AG04450 (cell line): ENCODE results near the gene SET. TPM values are rescaled to one million over a fixed set of nuclear protein-coding genes. Genes with fewer than 3 reads are reported as not detected.
A peak's percentile ranks its signal among the peaks of the same experiment; 100 is the strongest.

Experiments
- CTCF ChIA-PET: fragments of 300-600, 350-600 bp; formaldehyde crosslinking; extraction: SDS; loops from one replicate; lab custom pipeline; 2022; ENCODE audit warnings: antibody characterized with exemption, inconsistent platforms; lab: Charles Lee
- POLR2A ChIA-PET: fragments of 350-600 bp; formaldehyde crosslinking; extraction: SDS; loops from one replicate; lab custom pipeline; 2021; ENCODE audit warnings: antibody characterized with exemption, inconsistent platforms; lab: Yijun Ruan, JAX
- DNase-seq: peaks from one replicate; pipeline ENCODE4 v3.0.0-alpha.2; 2011; ENCODE audit warnings: low read depth, low spot score
- H3K27ac ChIP-seq: one replicate; pipeline ENCODE4 v1.5.1; 2012; ENCODE audit warnings: low read depth, low read length, control low read depth
- H3K27me3 ChIP-seq: one replicate; pipeline ENCODE4 v1.6.0; 2012; ENCODE audit warnings: low read length; ENCODE audit not compliant: control insufficient read depth, insufficient read depth
- H3K4me3 ChIP-seq: 2 replicates; pipeline ENCODE4 v1.5.1; 2011; ENCODE audit warnings: mild to moderate bottlenecking, low read depth, low read length, control low read depth
- H3K9me3 ChIP-seq: 2 replicates; pipeline ENCODE4 v1.5.1; 2012; ENCODE audit warnings: low read length; ENCODE audit not compliant: control insufficient read depth, insufficient read depth
- polyA minus RNA-seq: library from RNA; depleted of rRNA, polyadenylated mRNA; stranded (reverse); fragments of >200 nt; gene quantifications from 2 replicates; pipeline ENCODE4 v1.2.3, GENCODE V29; 2011; rRNA and poly(A)+ RNA removed
- polyA plus RNA-seq: library from polyadenylated mRNA; depleted of rRNA; stranded (reverse); fragments of >200 nt; gene quantifications from 2 replicates; pipeline ENCODE4 v1.2.3, GENCODE V29; 2011; rRNA removed
- TF ChIP-seq, protein P1 (sequence below): IDR thresholded peaks from 2 replicates; pipeline ENCODE4 v1.5.1; 2011; ENCODE audit warnings: low read depth, low read length, control low read depth, inconsistent platforms

The SET gene, protein sequence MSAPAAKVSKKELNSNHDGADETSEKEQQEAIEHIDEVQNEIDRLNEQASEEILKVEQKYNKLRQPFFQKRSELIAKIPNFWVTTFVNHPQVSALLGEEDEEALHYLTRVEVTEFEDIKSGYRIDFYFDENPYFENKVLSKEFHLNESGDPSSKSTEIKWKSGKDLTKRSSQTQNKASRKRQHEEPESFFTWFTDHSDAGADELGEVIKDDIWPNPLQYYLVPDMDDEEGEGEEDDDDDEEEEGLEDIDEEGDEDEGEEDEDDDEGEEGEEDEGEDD
- polyA plus RNA-seq (193 and 259 TPM in 2 replicates), polyA minus RNA-seq (99.7 and 176 TPM in 2 replicates)

DNA sequence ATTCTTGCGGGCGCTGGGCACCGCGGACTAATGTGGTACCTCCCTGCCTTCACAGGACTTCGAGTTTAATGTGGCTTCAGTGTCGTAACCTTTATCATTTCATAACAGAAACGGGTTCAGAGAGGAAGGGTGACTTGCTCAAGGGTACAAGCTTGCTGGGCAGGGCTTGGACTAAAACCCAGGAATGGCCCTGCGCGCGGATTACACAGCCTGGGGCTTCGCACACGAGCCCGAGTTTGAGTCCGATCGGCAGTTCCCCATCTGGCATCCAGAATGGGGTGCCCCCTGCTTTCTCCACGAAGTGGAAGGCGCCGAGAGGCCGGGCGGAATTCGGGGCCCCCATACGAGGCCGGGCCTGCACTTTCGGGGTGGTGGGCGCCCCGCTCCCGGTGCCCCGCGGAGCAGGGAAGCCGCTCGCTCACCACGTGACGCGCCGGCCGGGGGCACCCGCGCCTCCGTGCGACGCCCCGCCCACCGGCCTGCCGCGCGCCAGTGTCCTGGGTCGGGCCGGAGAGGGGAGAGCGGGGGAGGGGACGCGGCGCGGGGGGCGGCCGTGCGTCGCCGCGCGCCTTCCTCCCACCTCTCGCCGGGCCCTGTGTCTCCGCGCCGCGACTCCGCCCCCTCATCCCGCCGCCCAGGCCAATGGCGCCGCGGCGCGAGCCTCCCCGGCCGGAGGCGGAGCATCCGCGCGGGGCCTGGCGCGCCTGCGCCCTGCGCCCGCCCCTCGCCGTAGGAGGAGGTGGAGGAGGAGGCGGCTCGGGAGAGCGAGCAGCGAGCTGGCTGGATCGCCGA, at the start of gene SET:
Gene SET (plus strand): TSS at position 722 of the 792 bp plus-strand sequence. CDS start 361 bp downstream, outside the sequence.
- peak within 1 kb of the TSS; percentile 94 for H3K4me3 ChIP-seq
- peak within 1 kb of the TSS; percentile 78 for H3K27ac ChIP-seq
- H3K27me3 ChIP-seq = no peaks in the 10 kb centered on the region
- ChIA-PET CTCF (interaction anchor here (1.0 kb wide), 1 partner anchor 129 kb away, joined by 9 read pairs; the partner anchor contains the start of gene ENDOG), POLR2A (interaction anchor here (0.8 to 1.5 kb wide), 4 partner anchors 19 to 31 kb away, joined by 4 to 11 read pairs (median 6); no protein-coding TSS in a partner anchor)
- no peaks in the 10 kb centered on the region; the same call in 1 of the 2 replicates for H3K9me3 ChIP-seq
- DNase-seq = peak; percentile 66
- TF ChIP-seq, protein P1, sequence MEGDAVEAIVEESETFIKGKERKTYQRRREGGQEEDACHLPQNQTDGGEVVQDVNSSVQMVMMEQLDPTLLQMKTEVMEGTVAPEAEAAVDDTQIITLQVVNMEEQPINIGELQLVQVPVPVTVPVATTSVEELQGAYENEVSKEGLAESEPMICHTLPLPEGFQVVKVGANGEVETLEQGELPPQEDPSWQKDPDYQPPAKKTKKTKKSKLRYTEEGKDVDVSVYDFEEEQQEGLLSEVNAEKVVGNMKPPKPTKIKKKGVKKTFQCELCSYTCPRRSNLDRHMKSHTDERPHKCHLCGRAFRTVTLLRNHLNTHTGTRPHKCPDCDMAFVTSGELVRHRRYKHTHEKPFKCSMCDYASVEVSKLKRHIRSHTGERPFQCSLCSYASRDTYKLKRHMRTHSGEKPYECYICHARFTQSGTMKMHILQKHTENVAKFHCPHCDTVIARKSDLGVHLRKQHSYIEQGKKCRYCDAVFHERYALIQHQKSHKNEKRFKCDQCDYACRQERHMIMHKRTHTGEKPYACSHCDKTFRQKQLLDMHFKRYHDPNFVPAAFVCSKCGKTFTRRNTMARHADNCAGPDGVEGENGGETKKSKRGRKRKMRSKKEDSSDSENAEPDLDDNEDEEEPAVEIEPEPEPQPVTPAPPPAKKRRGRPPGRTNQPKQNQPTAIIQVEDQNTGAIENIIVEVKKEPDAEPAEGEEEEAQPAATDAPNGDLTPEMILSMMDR = no peak

DNA sequence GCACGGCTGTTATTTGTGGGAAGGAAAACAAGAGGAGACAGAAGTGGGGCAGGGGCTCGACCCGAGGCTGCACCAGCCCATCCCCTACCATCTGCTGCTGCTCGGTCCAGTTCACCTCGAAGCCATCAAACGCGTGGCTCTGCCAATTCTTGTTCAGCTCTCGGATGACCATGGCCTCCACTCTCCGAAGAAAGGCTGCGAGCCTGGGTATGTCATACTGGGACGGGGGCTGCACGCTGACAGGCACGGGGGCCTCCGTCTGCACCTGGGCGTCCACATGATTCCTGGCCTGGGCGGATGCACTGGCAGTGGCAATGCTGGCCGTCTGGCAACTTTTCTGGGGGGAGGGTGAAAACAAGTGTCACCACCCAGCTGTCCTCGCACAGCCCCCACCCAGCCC, 48.4 kb upstream of the SET start:
- TF ChIP-seq, protein P1 = no peak
- H3K27me3 ChIP-seq = no peaks in the 10 kb centered on the region
- ChIA-PET CTCF (interaction anchor here (0.5 kb wide), 1 partner anchor 109 kb away, joined by 5 read pairs; no protein-coding TSS in a partner anchor), POLR2A (interaction anchor here (0.5 kb wide), 1 partner anchor 54 kb away, joined by 5 read pairs; no protein-coding TSS in a partner anchor)
- no peak for DNase-seq
- H3K9me3 ChIP-seq = no peaks in the 10 kb centered on the region; the same call in 1 of the 2 replicates
- no peak overlapping the region for H3K4me3 ChIP-seq
- H3K27ac ChIP-seq = no peak overlapping the region

DNA sequence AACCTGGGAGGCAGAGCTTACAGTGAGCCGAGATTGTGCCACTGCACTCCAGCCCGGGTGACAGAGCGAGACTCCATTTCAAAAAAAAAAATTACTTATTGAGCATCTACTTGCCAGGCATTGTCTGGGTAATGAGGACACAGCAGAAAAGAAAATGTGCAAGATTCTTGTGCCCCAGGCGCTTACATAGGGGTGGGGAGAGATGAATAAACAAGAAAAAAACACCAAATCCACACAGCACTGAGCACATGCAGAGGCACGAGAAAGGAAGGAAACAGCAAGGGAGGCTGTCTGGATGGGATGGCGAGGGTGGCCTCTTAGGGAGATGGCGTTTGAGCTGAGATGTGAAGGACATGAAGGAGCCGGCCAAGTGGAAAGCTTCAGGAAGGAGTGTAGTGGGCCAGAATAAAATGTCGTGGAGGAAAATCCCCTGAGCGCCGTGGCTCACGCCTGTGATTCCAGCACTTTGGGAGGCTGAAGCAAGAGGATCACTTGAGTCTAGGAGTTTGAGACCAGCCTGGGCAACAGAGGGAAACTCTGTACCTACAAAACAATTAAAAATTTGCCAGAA, 46.3 kb upstream of the SET start:
- TF ChIP-seq, protein P1 = no peak
- Histone ChIP-seq H3K27ac (no peak overlapping the region), H3K9me3 (no peaks in the 10 kb centered on the region; the same call in 1 of the 2 replicates), H3K27me3 (no peaks in the 10 kb centered on the region), H3K4me3 (no peak overlapping the region)
- no peak for DNase-seq
- CTCF ChIA-PET = interaction anchor here (1.7 kb wide), 1 partner anchor 175 kb away, joined by 5 read pairs; the partner anchor contains the start of gene ENDOG
- POLR2A ChIA-PET = interaction anchor here (0.6 kb wide), 1 partner anchor 622 kb away, joined by 3 read pairs; no protein-coding TSS in a partner anchor

GRCh38 chr9:128643519-128644300, 45.3 kb upstream of the SET start:
- H3K9me3 ChIP-seq = no peaks in the 10 kb centered on the region; the same call in 1 of the 2 replicates
- TF ChIP-seq, protein P1 = no peak
- no peak overlapping the region for H3K4me3 ChIP-seq
- no peaks in the 10 kb centered on the region for H3K27me3 ChIP-seq
- ChIA-PET POLR2A (no interaction called here), CTCF (interaction anchor here (1.7 kb wide), 1 partner anchor 175 kb away, joined by 5 read pairs; the partner anchor contains the start of gene ENDOG)
- DNase-seq = no peak
- H3K27ac ChIP-seq = no peak overlapping the region
